Measurements from ENCODE around the gene POMT2.

The POMT2 gene

DNA sequence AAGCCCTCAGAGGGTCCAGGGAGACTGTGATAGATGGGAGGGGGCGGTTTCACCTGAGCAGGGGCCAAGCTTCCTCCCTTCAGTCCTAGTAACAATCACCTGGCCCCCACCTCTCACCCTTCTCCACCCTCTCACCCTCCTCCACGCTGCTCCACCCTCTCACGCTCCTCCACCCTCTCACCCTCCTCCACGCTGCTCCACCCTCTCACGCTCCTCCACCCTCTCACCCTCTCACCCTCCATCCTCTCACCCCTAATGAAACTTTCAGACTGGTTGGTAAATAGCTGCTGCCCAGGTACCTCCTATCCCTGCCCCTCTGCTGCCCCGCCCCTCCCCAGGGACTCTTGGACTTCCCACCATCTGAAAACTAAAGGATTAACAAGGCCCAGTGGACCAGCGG is 83.9 kb downstream of the POMT2 start:
- DNase-seq: no peak

DNA sequence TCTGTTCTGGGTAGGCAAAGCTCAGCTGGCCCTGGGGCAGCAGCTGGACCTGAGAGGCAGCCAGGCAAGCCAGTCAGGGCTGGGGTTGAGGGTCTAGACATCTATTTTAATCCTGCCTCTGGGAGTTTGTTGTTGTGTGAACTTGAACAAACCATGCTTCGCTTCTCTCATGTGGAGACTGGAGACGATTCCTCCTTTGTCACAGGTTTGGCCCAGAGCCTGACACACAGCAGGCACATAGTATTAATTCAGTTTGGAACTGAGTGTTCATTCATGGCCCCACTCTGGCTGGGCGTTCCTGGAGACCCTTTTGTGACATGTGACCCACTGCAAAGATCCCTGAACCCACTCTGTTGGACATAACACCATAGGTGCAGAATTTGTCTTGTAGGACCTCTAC is 89.0 kb downstream of the POMT2 start:
- DNase-seq: no peak

DNA sequence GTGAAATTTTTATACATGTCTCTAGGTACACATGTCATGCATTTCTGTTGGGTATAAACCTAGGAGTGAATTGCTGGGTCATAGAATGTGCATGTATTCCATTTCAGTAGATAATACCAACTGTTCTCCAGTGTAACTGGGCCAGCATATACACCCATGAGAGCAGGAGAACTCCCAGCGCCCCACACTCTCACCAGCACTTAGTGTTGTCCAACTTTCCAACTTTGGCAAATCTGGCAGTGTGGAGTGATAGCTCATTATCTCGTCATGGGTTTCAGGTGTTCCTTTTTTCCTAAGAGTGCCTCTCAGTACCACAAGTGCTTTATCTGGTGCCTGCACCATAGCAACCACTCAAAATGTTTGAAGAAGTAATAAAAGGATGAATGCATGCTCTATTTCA is 89.8 kb downstream of the POMT2 start:
- no peak for DNase-seq

DNA sequence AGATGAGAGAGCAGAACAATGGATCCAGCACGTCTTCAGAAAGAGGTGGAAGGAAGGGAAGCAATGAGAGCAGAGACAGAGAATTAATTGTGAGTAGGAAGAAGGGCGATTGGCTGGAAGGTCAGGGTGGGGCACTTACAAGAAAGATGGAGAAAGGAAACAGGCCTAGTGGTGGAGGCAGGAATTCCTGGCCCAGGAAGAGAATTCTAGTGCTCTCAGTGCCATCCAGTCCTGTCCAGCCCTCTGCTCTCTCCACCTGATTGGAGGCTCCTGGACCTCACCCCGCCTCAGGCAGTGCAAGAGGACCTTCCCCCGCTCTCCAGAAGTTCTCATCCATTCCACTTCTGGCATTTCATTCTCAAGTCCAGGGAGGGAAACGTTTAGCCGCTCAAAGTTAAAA is 92.6 kb downstream of the POMT2 start:
- no peak for DNase-seq

DNA sequence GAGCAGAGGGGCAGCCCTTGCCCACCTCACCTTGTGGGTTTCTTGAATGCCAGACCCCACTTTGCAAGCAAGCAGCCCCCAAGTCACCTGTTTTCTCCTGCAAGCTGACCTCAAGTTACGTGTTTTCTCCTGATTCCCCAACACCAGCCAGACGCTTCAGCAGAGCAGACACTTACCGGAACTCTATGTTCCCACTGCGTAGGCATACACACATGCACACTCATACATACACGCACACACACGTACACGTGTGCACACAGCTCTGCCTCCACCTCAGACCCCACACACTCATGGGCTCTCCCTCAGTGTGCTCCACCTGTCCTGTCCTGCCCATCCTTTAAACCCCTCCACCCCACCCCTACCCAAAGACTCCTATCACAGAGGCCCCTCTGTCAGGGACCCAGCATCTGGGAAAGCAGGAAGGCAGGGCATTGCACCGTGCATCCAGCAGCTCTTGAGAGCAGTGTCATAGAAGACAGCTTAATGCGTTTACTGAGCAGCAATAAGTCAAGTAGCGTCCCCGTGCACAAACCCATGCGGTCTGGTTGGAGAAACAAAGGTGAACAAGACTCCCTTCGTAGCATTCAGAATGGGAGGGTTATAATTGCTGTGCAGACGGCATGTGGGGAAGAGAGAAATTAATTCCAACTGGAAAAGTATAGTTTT is 94.7 kb downstream of the POMT2 start:
- no peak for DNase-seq

DNA sequence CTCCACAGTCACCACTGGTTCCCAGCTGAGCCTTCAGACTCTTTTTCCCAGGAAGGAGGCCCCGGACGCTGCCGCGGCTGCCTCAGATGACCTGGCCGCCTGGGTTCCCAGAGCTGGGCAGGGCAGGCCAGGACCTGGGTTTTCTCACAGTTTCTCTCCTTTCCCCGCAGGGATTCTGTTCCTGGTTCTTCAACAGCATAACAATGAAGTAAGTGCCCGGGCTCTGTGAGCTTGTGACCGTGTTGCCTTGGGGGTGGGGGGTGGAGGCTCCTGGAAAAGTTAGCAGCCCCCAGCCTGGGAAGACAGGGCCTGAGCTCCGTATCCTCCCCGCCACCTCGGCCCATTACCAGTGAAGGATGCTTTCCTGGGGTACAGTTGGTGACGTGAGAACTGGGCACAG is 95.4 kb downstream of the POMT2 start:
- no peak for DNase-seq
